ENCODE measurements around the gene OR51E2.
"Not testable (repeated sequence)": the region's sequence is repeated elsewhere in the genome, so short reads cannot be mapped to it uniquely, and the experiment has no call there.

The OR51E2 gene, protein sequence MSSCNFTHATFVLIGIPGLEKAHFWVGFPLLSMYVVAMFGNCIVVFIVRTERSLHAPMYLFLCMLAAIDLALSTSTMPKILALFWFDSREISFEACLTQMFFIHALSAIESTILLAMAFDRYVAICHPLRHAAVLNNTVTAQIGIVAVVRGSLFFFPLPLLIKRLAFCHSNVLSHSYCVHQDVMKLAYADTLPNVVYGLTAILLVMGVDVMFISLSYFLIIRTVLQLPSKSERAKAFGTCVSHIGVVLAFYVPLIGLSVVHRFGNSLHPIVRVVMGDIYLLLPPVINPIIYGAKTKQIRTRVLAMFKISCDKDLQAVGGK

DNA sequence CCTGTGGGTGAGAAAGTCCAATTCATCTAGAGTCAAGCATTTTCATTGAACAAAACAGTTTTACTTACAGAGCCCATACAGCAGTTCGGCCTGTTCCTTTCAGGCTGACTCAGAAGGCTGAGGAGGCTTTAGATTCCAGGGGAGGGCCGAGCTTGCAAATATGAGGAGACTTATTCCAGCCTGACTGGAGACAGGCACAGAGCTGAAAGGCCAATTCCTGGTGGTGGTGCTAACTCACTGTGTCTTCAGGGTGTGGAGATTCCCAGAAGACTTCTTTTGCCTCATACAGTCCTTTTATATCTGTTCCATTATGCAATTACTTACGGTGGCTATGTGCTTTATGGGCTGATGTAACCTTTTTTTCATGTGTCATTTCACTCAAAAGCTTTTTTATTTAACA lies at the start of gene OR51E2:
Gene OR51E2, minus strand, starts transcription at position 269 of the 400 bp plus-strand sequence. CDS start 15,142 bp downstream, outside the sequence.
- DNase-seq, result peak; percentile 78

DNA sequence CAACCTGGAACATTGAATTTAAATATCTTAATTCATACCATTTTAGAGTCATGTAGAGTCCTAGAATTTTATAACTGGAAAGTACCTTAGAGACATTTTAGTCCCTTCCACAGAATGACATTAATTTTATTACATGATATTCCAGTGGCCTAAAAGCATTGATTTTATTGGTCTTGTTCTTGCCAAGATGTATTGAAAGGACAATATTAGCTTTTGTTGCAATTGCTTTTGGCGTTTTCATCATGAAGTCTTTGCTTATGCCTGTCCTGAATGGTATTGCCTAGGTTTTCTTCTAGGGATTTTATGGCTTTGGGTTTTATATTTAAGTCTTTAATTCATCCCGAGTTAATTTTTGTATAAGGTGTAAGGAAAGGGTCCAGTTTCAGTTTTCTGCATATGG lies 43.1 kb upstream of the OR51E2 start:
- DNase-seq, result no peak

DNA sequence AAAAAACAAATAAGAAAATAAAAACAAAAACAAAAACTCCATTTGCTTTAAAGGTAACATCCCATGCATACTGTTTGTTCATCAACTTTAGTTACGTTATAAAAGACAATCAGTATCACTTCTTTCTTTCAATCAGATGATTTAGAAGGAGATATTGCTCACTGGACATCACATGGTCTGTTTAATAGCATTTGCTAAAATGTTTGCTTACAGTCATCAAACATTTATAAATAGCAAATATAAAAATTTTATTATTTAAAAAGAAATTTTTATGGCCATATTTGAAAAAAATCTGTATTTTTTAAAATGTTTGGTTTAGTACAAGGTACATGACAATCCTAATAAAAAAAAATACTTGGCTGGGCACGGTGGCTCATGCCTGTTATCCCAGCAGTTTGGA lies 29.5 kb upstream of the OR51E2 start:
- DNase-seq, result no peak

DNA sequence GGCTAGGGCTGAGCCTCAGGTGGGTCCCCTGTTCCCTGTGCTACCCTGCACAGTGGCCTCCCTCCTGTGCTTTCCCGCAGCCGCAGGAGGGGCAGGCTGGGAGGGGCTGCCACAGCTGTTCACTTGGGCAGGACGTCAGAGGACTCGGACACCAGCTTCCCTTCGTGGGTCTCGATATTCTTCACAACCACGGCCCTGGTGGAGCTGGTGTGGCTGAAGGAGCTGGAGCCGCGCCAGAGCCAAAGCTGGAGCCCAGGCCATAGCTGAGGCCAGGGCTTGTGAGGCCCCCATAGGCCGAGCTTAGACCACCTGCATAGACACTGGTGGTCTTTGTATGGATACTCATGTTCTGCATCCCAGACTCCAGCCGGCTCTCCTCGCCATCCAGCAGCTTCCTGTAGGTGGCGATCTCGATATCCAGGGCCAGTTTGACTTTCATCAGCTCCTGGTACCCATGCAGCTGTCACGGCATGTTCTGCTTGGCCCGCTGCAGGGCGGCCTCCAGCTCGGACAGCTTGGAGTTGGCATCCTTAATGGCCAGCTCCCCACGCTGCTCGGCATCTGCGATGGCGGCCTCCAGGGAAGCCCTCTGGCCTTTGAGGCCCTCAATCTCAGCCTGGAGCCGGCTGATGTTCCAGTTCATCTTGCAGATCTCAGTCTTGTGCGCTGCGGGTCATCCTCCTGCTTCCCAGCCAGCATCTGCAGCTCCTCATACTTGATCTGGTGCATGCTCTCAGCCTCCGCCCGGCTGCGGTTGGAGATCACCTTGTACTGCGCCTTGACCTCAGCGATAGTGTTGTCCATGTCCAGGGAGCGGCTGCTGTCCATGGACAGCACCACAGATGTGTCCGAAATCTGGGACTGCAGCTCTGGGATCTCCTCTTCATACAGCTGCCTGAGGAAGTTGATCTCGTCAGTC lies 25.2 kb upstream of the OR51E2 start:
- not testable (repeated sequence) for DNase-seq

DNA sequence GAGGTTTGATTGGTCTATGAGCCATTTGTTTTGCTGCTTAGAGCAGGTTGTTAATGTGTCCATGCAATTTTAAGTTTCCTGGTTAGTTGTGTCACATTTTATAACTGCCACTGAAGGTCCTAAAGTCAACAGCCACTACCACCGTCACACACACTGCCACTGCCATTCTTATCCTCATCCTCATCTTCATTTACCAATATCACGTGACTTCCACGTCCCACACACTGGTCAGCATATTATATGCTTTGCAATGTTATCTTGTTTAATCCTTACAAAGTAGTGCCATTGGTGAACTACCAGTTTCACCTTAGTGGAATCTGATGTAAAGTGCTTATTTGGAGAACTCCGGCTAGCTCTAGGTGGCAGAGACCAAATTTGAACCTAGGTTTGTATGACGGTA lies 16.6 kb upstream of the OR51E2 start:
- DNase-seq, result no peak

DNA sequence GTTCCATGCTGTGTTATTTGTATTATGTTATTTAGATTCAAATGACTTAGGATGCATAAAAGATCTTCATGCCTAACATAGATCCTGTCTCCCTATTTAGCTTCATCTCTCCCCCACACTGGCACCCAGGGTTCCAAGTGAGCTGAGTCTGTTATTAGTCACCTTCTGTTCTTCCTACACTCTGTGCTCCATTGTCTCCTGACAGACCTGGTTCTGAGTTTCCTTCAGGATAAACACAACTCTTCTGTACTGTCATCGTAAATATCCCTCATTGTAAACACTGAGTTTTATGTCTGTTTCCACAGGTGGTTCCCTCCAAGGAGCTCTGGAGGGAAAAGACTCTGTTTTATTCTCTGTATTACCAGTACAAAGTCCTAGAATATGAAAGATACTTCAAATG lies 15.6 kb upstream of the OR51E2 start:
- DNase-seq, result peak; percentile 36

DNA sequence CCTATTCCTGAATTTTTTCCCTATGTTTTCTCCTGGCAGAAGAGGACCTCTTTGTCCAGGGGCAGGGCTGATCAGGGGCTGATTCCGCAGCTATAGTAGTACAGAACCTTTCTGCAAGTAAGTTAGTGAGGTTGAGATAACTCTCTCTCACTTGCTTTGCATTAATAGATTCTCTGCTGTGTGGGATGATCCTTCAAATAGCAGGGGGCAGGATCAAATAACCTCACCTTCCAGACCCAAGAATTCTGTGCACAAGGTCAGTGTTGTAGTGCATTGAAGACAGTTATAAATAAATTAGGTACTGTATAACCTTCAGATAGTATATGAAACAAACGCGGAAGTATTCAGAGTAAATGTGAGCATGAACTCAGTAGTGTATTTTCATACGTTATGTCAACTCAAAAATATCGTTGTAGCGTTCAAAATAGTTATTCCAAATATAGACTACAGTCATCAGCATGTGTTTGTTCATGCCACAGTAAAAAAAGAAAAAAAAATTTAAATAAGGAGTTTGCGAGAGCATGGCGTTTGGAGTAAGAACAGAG lies 7.2 kb upstream of the OR51E2 start:
- DNase-seq, result peak; percentile 76

DNA sequence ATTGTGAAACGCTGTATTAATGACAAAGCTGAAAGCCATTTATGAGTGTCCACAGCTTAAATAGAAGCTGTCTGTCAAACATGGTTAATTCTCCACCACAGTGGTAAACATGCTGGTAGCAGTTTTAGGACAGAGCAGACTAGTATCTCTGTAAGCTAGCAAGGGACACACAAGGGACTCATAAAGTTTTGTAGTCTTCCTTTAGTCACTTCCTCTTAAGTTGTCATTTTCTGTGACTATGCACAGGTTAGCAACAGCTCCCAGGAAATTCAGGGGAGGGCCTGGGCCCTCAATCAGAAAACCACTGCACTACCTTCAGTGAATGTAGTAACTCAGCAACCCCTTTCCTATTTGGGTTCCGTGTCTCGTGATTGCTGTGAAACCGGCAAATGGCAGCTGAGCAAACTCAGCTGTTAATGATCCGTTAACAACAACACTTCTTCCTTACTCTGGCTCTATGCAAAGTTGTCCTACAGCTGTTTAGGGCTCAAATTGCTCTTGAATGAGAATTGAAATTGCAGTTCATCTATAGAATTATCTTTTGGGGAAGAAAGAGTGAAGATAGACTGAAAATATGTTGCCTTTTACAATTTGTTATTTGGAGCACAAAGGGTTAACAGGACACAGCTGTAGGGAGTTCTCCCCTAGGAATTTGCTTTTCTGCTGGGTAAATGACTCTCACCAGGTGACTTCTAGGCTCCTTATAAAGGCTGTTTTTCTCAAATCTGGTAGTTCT lies 6.6 kb upstream of the OR51E2 start, which contains the start of gene MMP26:
Gene MMP26, plus strand, starts transcription at position 731 of the 736 bp plus-strand sequence.
- peak; percentile 98 for DNase-seq

DNA sequence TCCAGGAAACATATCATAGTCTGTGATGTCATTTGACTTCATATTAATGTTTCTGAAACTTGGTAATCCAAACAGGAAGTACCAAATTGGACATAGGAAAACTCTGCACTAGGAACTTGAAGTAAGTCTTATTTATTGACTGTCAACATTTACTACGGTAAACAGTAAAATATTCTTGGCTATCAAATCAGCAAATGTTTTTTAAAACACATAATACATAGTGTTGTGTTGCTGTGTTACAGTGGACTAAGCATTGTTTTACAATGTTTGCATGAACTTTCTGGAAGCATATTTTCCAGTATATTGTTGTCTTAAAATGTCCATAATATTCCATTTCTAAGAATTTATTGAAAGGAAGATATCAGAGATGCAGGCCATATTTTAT lies 2.8 kb upstream of the OR51E2 start:
- DNase-seq, result no peak

DNA sequence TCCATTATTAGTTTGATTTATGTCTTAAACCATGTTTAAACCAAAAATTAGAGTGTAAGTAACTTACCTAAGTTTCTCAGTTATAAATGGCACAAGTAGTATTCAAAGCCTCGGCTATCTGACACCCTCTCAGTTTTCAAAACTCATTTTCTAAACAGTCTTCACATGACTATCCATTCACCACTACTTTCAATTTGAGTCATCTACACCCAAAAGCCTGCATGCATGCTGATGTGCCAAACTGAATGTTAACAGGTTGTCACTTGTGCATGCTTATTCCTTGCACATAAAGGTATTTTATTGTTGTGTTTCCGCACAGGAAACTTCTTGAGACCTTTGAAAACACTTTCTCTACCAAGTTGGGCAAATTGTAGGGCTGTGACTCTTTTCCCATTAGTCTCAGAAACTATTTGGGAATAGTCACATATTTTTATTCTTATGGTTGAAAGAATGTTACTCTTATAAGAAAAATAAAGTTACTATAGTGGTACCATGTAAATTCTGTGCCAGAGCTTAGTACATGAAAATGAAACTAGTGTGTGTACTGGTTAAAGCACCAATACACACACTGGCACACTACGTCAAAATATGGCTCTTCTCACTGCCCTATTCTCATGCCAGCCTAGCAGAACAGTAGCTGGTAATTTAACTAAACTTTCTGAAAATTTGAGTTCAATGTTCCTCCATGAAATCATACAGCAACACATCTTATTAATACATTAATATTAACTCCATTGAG lies 2.2 kb upstream of the OR51E2 start:
- no peak for DNase-seq

DNA sequence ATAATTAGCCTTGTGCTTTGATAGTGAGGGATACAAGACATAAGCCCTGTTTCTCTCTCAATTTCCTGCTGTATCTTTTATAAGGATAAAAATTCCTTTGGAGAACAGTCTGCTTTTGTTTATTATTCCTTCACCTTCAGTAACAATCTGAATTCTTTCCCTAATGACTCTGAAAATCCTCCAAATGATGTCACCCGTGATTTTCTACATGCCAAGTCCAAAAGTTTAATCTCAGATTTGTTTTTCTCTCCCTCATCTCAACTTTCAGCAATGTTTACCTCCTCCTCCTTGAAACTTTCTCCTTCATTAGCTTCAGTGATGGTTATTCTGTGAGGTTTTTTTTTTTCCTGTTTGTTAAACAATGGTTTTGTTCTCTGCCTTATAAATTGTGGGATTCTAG lies 2.2 kb downstream of the OR51E2 start:
- no peak for DNase-seq

DNA sequence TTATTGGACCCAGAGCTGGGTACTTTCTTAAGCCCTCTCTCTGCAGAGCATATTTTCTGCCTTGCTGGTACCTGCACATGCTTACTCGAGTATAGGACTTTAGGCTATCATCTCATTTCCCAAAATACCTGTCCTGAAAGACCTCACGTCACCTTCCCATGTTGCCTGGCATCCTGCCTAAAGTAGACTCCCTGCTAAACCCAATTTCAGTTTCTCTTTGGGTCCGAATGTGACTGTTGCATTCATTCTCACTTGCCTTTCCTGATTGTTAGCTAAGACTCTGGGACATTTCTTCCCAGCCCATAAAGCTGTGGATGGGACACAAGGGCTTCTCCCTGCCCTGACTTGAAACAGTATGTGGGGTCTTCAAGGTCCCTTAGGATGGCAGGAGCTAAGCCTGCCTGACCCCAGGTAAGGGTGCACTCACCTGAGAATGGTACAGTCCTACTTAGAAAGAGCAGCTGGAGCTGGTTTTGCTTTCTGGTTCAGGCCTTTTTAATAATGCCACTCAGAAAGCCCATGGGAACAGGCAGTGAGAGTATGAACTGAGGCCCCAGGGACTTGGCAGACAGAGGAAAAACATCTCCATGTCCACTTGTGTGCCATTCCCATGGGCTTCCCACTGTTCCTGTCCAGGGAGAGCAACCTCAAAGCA lies 12.9 kb downstream of the OR51E2 start:
- DNase-seq, result peak; percentile 55

DNA sequence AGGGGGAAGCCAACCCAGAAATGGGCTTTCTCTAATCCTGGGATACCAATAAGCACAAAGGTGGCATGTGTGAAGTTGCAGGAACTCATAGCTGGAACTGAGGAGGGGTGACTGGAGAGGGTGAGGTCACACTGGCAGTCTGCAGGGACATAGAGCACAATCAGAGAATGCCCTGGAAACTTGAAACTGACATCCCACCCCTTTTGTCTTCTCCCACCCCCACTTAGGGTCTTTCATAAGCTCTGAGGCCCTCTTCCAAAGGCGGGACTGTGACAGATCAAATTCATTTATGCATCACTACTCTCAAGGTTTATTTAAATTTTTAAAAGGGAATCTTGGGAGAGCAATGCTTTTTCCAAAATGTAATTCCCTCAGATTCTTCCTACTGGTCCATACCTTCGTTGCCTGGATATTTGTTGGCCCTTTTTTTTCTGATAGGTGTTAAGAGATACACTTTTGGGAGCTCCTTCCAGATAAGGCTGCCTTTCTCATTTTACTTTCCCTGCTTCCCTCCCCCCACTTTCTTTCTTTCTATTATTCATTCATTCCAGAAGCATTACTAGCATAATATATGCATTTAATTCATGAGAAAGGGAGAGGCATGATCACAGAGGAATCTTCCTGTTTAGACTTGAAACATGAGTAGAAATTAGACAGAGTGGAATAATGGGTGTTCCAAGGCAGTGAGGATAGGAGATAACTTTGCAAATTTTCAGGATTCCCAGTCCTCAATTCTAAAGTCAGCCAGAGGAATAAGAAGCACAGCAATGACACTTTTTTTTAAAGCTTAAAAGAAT lies 14.8 kb downstream of the OR51E2 start:
- DNase-seq, result no peak

DNA sequence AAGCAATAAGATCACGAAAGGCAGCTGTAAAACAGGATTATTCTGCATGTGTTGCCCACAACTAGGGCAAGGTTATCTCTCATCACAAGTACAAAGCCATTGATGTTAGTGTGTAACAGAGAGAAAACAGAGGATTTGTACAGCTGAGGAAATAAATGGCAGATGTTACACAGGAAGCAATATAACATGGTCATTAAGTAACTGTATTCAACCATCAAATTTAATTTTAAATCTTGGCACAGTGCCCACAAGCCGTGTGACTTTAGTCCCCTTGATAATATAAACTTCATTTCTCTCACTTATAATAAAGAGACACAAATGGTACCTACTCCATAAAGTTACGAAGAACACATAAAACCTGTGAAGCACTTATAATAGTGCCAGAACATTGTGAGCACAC lies 17.3 kb downstream of the OR51E2 start:
- DNase-seq, result peak; percentile 66

DNA sequence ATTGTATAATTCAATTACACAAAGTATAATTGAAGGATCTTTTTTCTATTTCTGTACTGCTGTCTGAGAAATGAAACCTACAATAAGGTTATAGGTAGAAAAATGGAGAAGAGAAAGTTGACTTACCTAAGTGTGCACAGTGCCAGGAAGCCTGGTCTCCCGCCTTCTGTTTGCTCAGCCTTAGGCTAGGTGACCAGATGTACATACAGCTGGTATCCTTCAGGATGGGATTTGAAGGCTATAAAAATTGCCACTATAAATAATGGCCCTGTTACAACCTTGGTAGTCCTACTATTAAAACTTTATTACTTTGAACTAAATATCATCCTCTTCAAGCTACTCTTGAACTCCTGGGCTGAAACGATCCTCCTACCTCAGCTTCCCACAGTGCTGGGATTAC lies 19.7 kb downstream of the OR51E2 start:
- no peak for DNase-seq

DNA sequence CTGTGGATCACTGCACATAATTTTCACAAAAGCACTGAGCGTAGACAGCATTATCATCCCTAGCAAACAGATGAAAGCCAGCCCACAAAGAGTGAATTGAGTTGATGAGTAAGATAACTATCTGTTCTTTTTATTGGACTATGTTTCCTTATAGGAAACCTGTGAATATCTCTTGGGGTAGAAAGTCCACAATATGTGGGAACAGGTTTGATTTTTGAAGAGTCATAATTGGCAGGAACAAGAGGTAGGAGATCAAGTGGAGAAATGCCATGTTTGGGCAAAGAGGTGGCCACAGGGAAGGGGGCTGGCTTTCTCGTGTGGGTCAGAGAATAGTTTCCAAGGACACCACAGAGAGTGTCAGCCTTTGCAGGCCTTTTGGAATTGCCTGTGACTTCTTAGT lies 23.9 kb downstream of the OR51E2 start:
- no peak for DNase-seq

DNA sequence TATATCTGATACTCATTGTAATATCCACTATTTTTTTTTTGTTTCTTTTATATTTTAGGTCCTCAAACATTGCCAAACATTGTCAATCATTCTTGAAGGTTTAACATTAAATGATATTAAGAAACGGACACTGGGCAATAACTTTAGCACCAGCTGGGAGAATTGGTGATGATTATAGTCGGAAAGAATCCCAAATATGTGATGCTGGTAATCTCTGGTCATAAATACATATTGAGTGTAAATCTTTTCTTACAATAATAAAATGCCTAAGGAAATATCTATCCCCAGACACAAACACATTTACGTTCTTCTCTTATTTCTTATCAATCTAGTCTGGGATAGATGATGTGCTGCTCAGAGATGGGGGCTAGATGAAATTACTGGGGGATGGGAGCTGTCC lies 25.2 kb downstream of the OR51E2 start:
- DNase-seq, result no peak

DNA sequence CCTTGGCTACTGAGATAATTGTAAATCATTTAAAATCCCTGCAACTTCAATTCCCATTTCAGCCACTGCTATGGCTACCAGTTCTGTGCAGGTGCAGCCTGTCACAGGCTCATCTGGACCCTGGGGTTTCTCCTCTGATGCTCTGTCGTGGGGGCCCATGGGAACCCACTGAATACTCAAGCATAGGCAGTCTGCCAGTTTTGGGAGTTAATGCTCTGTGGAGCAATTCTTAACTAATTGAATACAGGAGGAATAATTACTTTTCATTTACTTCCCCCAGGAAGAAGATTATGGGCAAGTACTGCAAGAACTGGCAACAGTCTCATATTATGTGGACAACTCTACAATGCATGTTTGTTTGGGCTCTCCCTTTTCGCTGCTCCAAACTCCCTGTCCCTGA lies 25.9 kb downstream of the OR51E2 start:
- DNase-seq, result peak; percentile 44

DNA sequence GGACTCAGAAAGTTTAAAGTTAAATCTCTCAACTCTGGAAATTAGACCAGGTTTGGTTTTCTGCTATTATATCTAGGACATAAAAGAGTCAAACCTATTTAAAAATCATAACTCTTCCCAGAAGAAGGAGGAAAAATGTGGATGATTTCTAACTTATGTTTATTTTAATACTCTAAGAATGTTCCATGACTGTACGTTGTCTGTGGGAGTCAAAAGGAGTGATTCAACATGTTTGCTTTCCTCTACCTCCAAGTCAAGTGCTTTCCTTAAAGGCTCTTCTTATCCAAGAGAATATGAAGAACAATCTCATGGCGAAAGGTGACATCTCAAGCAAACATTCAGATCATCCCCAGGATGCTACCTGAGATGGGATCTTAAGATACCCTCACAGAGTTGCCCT lies 32.2 kb downstream of the OR51E2 start:
- no peak for DNase-seq

DNA sequence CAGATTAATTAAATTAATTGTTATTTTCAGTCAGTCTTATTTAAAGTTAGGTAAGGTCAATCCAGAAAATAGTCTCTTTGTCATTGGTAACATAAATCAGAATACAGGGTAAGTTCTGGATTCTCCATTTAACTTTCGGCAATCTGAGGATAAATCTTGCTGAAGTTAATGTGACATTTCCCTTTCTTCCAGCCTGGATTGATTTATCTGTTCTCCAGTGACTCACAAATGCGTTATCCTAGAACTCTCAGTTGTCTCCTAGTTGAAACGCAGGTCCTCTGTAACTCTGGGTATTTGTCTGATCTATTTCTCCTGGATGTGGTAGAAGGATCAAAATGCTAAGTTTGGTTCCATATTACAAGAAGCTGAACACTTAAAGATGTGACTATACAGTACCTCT lies 32.9 kb downstream of the OR51E2 start:
- no peak for DNase-seq

DNA sequence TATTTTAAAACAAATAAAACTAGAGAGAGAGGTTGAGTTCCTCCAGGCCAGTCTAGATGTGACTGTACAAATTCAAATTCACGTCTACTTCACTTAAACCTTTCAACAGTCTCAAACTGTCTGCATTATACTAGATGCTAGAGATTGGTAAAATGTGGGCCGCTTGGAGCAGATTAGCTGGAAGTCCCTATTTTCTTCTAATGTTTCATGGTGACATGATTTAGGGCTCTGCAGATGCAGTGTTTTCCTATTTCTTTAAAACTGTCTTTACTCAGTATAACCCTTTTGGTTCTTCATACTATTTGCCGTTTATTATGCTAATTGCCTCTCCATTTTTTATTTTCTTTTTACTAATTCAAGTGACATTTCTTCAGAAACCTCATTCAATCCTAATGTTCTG lies 33.5 kb downstream of the OR51E2 start:
- no peak for DNase-seq

Measured in NCI-H345 (cell line).